PC-3 (cell line): Measurements from ENCODE around the gene P2RX5. TPM values are rescaled to one million over a fixed set of nuclear protein-coding genes. Genes with fewer than 3 reads are reported as not detected.

ENCODE experiments used
- ATAC-seq: fragments of 200-7000 bp; cut with Tn5 transposase; 2 replicates; pipeline ENCODE4 v1.9.1; 2020; ENCODE audit warnings: mild to moderate bottlenecking, moderate library complexity
- BruUV-seq: library from RNA; stranded (reverse); fragments of 400-500 nt; replicated peaks from 2 replicates; lab custom pipeline; 2021; lab: Mats Ljungman, UMichigan
- CTCF ChIA-PET: fragments of 300-600 bp; sonication (Branson Sonifier 250); formaldehyde crosslinking; loops from one replicate; lab custom pipeline; 2022; ENCODE audit warnings: antibody characterized with exemption; lab: Charles Lee
- POLR2A ChIA-PET: fragments of 300-600 bp; sonication (Branson Sonifier 250); formaldehyde crosslinking; loops from one replicate; lab custom pipeline; 2022; ENCODE audit warnings: antibody characterized with exemption; ENCODE audit not compliant: unreplicated experiment; lab: Charles Lee
- DNase-seq: peaks from one replicate; pipeline ENCODE4 v3.0.0-alpha.2; 2015
- H2AFZ ChIP-seq: fragments of 300-600 bp; sonication (generic); 2 replicates; pipeline ENCODE4 v1.6.0; 2016; ENCODE audit warnings: antibody characterized with exemption, low read length
- H3F3A ChIP-seq: fragments of 300-600 bp; sonication (generic); one replicate; pipeline ENCODE4 v1.6.0; 2017; ENCODE audit warnings: antibody characterized with exemption, low read length, control low read depth, mild to moderate bottlenecking; ENCODE audit not compliant: unreplicated experiment
- H3K27ac ChIP-seq: fragments of 300-600 bp; sonication (generic); 2 replicates; pipeline ENCODE4 v1.5.1; 2016; ENCODE audit warnings: mild to moderate bottlenecking, low read length
- H3K27me3 ChIP-seq: fragments of 300-600 bp; sonication (generic); 2 replicates; pipeline ENCODE4 v1.6.1; 2016; ENCODE audit warnings: low read length, mixed read lengths
- H3K36me3 ChIP-seq: fragments of 300-600 bp; sonication (generic); 2 replicates; pipeline ENCODE4 v1.6.1; 2016; ENCODE audit warnings: low read depth, mixed run types, low read length, mixed read lengths
- H3K4me1 ChIP-seq: fragments of 300-600 bp; sonication (generic); 2 replicates; pipeline ENCODE4 v1.5.1; 2016; ENCODE audit warnings: low read length; ENCODE audit not compliant: insufficient read depth
- H3K4me2 ChIP-seq: fragments of 300-600 bp; sonication (generic); 2 replicates; pipeline ENCODE4 v1.6.0; 2016; ENCODE audit warnings: low read length
- H3K4me3 ChIP-seq: fragments of 300-600 bp; sonication (generic); 2 replicates; pipeline ENCODE4 v1.5.1; 2016; ENCODE audit warnings: mild to moderate bottlenecking, low read length, mixed read lengths
- H3K79me2 ChIP-seq: fragments of 300-600 bp; sonication (generic); 2 replicates; pipeline ENCODE4 v1.6.1; 2017; ENCODE audit warnings: low read length, mixed read lengths
- H3K9ac ChIP-seq: fragments of 300-600 bp; sonication (generic); 2 replicates; pipeline ENCODE4 v1.6.0; 2016; ENCODE audit warnings: mild to moderate bottlenecking, low read length
- H3K9me2 ChIP-seq: fragments of 300-600 bp; sonication (generic); replicated peaks from 2 replicates; pipeline ENCODE4 v1.6.1; 2016; ENCODE audit warnings: mixed run types, low read length, mixed read lengths
- H3K9me3 ChIP-seq: fragments of 300-600 bp; sonication (generic); 2 replicates; pipeline ENCODE4 v1.6.1; 2016; ENCODE audit warnings: low read length, mixed read lengths
- H4K20me1 ChIP-seq: fragments of 300-600 bp; sonication (generic); 2 replicates; pipeline ENCODE4 v1.6.1; 2016; ENCODE audit warnings: low read length, mixed read lengths
- CTCF ChIP-seq: fragments of 300-600 bp; sonication (generic); conservative IDR thresholded peaks from 2 replicates; pipeline ENCODE4 v1.5.1; 2017; ENCODE audit warnings: antibody characterized with exemption, low read depth, mild to moderate bottlenecking, low read length
- EZH2 ChIP-seq: fragments of 300-600 bp; sonication (generic); IDR thresholded peaks from one replicate; pipeline ENCODE4 v1.6.1; 2017; ENCODE audit warnings: antibody characterized with exemption, mild to moderate bottlenecking, low read length; ENCODE audit not compliant: unreplicated experiment
- EZH2phosphoT487 ChIP-seq: fragments of 300-600 bp; sonication (generic); IDR thresholded peaks from 2 replicates; pipeline ENCODE4 v1.6.1; 2018; ENCODE audit warnings: mild to moderate bottlenecking, antibody characterized with exemption, low read length, borderline replicate concordance
- intact Hi-C: fragments of 100-400 bp; cut with micrococcal nuclease; formaldehyde crosslinking; loops from 2 replicates; pipeline ENCODE4 v1.9.0; 2023
- total RNA-seq: library from RNA; depleted of rRNA; stranded (reverse); fragments of >200 nt; gene quantifications from 2 replicates; pipeline ENCODE4 v1.2.3, GENCODE V29; 2014

Gene P2RX5
- total RNA-seq, 1 experiment from 2014 or later = 13.0 TPM

GRCh38 chr17:3715296-3715695 lies 19.3 kb upstream of the P2RX5 start:
- ATAC-seq (no peak), DNase-seq (no peak)
- Histone ChIP-seq H3K27me3 (no peaks in the 10 kb centered on the region), H3F3A (no peaks in the 10 kb centered on the region), H3K4me3 (no peak overlapping the region), H3K4me2 (no peak overlapping the region), H4K20me1 (no peaks in the 10 kb centered on the region), H3K4me1 (peaks cover 12% of the 10 kb centered on the region), H3K9me2 (no peaks in the 10 kb centered on the region), H3K9me3 (no peaks in the 10 kb centered on the region), H2AFZ (no peak overlapping the region), H3K79me2 (no peaks in the 10 kb centered on the region), H3K36me3 (peaks cover 17% of the 10 kb centered on the region), H3K27ac (no peak overlapping the region), H3K9ac (no peak overlapping the region)
- BruUV-seq = no TSS peak
- intact Hi-C loops = no loop called here
- ChIA-PET POLR2A (no interaction called here), CTCF (no interaction called here)
- TF ChIP-seq EZH2 (no peak), CTCF (no peak), EZH2phosphoT487 (no peak)

- intact Hi-C loops = no loop called here
- ChIA-PET POLR2A (no interaction called here), CTCF (no interaction called here)
- no TSS peak for BruUV-seq
- Histone ChIP-seq H3K4me3 (no peak overlapping the region), H4K20me1 (no peaks in the 10 kb centered on the region), H3K9me2 (no peaks in the 10 kb centered on the region), H3K4me2 (no peak overlapping the region), H3F3A (no peaks in the 10 kb centered on the region), H3K4me1 (peaks cover 5% of the 10 kb centered on the region; the same call in 1 of the 2 replicates), H3K9ac (no peak overlapping the region), H2AFZ (no peak overlapping the region), H3K36me3 (peaks cover 17% of the 10 kb centered on the region), H3K27ac (no peak overlapping the region), H3K79me2 (no peaks in the 10 kb centered on the region), H3K9me3 (no peaks in the 10 kb centered on the region), H3K27me3 (no peaks in the 10 kb centered on the region)
- TF ChIP-seq CTCF = no peak
- ATAC-seq = no peak
- DNase-seq = no peak
Measured at GRCh38 chr17:3712811-3713463, 17.0 kb upstream of the P2RX5 start.

GRCh38 chr17:3710951-3711383 lies 15.0 kb upstream of the P2RX5 start:
- Histone ChIP-seq H3K9me3 (no peaks in the 10 kb centered on the region), H3K4me3 (no peak overlapping the region), H3K9ac (no peak overlapping the region), H4K20me1 (no peaks in the 10 kb centered on the region), H2AFZ (no peak overlapping the region), H3F3A (no peaks in the 10 kb centered on the region), H3K36me3 (peaks cover 10% of the 10 kb centered on the region), H3K27ac (no peak overlapping the region), H3K4me1 (peaks cover 5% of the 10 kb centered on the region; the same call in 1 of the 2 replicates), H3K79me2 (no peaks in the 10 kb centered on the region), H3K27me3 (no peaks in the 10 kb centered on the region), H3K9me2 (no peaks in the 10 kb centered on the region), H3K4me2 (no peak overlapping the region)
- POLR2A ChIA-PET = interaction anchor here (0.6 kb wide), 1 partner anchor 146 kb away, joined by 4 read pairs; no protein-coding TSS in a partner anchor
- no TSS peak for BruUV-seq
- ATAC-seq = peak; percentile 66
- DNase-seq = peak; percentile 55
- TF ChIP-seq CTCF (no peak), EZH2 (no peak), EZH2phosphoT487 (no peak)
- intact Hi-C loops = no loop called here
- CTCF ChIA-PET = no interaction called here
